Kidney glomerular epithelial cell (primary cell): ENCODE measurements around the gene CEND1.
"Not testable (repeated sequence)": the region's sequence is repeated elsewhere in the genome, so short reads cannot be mapped to it uniquely, and the experiment has no call there.

Source experiments
- DNase-seq: peaks from one replicate; lab custom pipeline; 2025; lab: John Stamatoyannopoulos, UW

The CEND1 gene

GRCh38 chr11:763549-764321 lies 26.2 kb downstream of the CEND1 start:
- no peak for DNase-seq

DNA sequence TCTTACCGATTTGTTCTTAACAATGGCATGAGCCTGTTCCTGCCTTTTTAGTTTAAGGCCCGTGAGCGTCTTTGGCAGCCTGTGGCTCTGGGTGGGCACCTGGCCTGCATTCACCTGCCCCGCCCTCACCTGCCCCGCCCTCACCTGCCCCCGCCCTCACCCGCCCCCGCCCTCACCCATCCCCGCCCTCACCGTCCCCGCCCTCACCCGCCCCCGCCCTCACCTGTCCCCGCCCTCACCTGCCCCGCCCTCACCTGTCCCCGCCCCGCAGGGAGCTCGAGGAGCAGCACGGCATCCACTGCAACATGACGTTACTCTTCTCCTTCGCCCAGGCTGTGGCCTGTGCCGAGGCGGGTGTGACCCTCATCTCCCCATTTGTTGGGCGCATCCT lies 26.8 kb downstream of the CEND1 start:
- DNase-seq, result no peak

DNA sequence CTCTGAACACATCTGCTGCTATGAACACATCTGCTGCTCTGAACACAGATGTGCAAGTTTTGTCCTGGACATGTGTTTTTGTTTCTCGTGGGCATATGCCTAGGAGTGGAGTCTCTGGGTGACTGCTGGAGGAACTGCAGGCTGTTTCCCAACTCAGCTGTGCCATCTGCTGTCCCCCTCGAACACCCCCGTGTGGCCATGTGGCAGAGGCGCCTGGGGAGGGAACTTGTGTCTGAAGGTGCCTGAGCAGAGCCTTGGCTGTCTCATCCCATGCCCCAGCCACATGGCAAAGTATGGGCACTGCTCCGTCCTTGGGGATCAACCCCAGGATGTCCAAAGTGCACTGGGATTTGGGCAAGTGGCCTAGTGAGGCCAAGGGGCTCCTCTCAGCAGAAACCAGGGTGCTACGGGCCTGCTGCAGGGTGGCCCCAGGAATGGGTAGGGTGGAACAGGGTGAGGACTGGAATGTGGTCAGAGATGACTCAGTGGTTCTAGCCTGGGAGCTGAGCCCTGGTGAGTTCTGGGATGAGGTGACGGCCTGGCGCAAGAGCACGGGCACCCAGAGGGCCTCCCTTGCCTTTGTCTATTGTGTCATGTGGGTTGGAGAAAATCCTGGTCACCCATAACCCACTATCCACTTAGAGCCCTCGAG lies 27.3 kb downstream of the CEND1 start:
- DNase-seq, result peak; percentile 27

DNA sequence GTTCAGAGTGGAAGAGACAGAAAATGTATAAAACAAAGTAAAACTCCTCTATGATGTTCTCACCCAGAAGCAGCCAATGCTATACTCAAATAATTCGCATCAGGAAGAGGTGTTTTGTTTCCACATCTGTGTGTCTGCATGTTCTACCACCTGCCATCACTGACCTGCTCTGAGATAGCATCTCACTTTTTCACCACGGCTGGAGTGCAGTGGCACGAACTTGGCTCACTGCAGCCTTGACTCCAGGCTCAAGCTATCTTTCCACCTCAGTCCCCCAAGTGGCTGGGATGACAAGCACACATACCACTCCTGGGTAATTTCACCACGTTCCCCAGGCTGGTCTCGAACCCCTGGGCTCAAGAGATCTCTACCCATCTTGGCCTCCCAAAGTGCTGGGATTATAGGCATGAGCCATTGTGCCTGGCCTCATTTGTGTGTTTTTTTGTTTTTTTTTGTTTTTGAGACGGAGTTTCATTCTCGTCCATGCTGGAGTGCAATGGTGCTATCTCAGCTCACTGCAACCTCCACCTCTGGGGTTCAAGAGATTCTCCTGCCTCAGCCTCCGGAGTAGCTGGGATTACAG lies 28.3 kb downstream of the CEND1 start:
- DNase-seq, result no peak

GRCh38 chr11:760236-760635 lies 29.7 kb downstream of the CEND1 start:
- DNase-seq, result no peak

DNA sequence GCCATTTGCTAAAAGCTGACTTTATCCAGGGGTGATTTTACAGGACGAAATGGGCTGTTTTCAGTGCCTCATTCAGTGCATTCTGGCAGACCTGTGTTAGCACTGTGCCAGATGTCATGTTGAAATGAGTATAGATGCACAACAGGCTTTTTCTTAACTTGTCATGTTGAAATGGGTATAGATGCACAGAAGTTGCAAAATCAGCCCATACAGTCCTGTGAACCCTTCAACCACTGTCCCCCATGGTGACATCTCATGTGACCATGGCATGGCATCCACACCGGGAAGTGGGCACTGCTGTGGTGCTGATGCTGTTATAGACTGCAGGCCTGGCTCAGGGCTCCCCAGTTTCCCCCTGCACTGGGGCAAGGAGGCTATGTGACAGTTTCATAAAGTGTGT lies 40.2 kb downstream of the CEND1 start:
- DNase-seq, result no peak

- no peak for DNase-seq
Observed at GRCh38 chr11:748007-748359, 41.9 kb downstream of the CEND1 start.

DNA sequence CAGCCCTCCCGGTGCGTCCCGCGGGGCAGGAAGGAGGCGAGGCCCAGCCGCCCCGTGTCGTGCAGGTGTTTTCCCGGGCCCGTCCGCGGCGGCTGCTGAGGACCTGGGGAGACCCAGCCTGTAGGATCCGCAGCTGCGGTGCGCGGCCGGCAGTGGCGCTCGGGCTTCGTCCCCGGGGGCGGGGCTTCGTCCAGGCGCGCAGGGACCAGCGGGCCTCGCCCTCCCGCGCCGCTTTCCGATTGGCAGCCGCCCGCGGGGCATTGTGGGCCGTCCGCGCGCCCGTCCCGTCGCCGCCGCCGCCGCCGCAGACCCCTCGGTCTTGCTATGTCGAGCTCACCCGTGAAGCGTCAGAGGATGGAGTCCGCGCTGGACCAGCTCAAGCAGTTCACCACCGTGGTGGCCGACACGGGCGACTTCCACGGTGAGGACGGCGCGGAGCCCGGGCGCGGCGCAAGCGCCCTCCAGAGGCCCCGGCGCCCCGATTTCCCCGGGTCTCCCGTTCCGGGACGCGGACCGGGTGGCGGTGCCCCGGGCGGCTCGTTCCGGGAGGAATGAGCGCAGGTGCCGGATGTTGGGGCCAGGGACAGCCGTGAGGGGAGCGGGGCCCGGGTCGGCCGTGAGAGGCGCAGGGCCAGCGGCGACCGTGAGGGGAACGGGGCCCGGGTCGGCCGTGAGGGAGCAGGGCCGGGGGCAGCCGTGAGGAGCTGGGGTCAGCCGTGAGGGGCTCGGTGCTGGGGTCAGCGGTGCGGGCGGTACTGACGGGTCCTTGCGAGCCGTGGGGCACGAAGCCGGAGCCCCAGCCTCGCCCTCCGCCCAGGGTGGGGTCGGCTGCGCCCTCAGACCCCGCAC lies 42.5 kb downstream of the CEND1 start, which contains the start of gene TALDO1:
TALDO1 (plus strand) TSS at position 307 of the 849 bp plus-strand sequence; CDS start at position 325, 18 bp downstream.
- peak; percentile 86 for DNase-seq

GRCh38 chr11:746289-747157 lies 43.4 kb downstream of the CEND1 start:
- DNase-seq, result no peak

DNA sequence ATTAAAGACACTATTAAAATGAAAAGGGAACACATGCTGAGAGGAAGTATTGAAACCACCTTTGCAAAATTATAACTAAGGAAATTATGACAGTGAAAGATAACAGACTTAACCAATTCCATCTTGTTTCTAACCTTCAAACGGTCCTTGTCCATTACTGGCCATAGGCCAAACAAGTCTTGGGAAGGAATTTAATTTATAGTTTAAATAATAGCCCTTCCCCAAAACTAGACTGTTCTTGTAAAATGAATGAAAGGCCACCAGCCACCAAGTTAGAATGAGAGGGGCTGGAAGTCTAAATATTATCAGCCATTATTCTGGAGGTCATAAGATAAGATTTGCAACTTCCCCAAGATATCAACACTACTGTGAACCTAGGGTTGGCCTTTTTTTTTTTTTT lies 44.5 kb downstream of the CEND1 start:
- DNase-seq, result no peak

GRCh38 chr11:742571-743201 lies 47.2 kb downstream of the CEND1 start:
- no peak for DNase-seq

GRCh38 chr11:742156-742546 lies 47.7 kb downstream of the CEND1 start:
- no peak for DNase-seq

DNA sequence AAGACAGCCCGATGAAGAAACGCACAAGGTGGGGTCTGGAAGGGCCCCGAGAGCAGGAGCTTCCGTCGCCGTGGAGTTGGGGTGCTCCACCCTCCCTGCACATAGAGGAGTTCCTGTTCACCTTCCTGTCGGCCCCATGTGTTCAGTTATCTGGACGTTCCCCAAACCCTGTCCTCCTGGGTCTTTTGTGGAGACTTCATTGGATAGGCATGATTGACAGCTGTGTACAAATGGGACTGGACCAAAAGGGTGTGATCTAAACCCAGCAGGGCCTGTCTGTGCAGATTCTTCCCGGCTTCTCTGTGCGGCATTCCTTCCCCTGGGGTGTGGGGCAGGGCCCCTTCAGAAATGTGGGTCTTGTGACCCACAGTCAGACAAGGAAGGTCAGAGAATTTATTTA lies 52.0 kb downstream of the CEND1 start:
- not testable (repeated sequence) for DNase-seq

- DNase-seq, result no peak
Observed at GRCh38 chr11:737366-737765, 52.5 kb downstream of the CEND1 start.
